ENCODE measurements around the gene ORAI3.

The ORAI3 gene

DNA sequence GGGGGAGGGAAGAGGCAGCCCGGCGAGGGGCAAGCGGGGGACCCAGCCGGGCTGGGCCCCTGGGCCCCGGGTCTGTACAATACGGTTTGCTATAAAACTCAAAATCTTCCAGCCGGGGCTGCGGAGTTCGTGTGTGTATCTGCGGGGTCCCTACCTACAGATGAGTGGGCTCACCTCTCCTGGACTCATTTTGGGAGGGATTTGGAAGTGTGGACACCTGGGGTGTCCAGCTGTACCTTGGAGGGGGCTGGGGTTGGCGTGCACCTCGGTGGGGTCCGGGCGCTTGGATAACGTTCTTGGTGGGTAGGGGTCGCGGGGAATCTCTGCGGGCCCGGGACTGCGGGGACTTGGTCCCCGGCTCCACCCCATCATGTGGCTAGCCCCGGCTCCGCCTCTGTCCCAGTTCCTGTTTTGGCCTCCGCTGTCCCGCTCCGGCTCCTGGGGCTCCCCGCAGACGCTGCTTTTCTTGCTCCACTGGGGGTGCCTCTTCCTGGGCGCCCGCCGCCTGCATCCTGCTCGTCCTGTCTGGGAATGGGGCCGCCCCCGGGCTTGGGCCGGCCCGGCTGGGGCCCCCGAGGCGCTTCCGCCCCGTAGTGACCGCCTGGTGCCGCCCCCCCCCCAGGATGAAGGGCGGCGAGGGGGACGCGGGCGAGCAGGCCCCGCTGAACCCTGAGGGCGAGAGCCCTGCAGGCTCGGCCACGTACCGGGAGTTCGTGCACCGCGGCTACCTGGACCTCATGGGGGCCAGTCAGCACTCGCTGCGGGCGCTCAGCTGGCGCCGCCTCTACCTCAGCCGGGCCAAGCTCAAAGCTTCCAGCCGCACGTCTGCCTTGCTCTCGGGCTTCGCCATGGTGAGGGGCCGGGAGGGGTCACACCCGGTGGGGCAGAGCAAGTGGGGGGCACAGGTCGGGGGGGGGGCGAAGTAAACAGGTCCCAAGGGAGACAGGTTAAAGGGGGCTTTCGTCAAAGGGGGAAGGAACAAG lies at the start of gene ORAI3:
Gene ORAI3 (plus strand): TSS at position 402 of the 983 bp plus-strand sequence. CDS start 222 bp downstream, at position 624.
- DNase-seq = peak; percentile 72

DNA sequence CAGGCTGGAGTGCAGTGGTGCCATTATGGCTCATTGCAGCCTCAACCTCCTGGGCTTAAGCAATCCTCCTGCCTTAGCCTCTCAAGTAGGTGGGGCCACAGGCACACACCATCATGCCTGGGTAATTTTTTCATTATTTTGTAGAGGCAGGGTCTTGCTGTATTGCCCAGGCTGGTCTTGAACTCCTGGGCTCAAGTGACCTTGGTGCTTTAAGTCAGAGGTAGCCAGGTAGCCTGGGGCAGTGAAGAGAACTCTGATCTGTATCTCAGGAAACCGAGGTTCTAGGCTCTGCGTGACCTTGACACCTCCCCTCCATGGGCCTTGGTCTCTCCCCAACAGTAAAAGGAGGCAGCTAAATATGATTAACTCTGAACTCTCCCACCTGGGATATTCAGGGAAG lies 49.1 kb upstream of the ORAI3 start:
- no peak for DNase-seq

DNA sequence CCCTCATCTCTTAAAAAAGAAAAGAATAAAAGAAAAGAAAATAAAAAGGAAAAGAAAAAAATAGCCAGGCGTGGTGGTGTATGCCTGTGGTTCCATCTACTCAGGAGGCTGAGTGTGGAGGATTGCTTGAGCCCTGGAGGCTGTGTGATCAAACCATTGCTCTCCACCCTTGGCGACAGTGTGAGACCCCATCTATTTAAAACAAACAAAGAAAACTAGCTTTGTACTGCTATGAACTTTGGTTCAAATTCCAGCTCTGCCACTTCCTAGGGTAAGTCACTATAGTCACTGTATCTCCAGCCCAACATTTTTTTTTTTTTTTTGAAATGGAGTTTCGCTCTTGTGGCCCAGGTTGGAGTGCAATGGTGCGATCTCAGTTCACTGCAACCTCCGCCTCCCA lies 48.3 kb upstream of the ORAI3 start:
- DNase-seq = no peak

DNA sequence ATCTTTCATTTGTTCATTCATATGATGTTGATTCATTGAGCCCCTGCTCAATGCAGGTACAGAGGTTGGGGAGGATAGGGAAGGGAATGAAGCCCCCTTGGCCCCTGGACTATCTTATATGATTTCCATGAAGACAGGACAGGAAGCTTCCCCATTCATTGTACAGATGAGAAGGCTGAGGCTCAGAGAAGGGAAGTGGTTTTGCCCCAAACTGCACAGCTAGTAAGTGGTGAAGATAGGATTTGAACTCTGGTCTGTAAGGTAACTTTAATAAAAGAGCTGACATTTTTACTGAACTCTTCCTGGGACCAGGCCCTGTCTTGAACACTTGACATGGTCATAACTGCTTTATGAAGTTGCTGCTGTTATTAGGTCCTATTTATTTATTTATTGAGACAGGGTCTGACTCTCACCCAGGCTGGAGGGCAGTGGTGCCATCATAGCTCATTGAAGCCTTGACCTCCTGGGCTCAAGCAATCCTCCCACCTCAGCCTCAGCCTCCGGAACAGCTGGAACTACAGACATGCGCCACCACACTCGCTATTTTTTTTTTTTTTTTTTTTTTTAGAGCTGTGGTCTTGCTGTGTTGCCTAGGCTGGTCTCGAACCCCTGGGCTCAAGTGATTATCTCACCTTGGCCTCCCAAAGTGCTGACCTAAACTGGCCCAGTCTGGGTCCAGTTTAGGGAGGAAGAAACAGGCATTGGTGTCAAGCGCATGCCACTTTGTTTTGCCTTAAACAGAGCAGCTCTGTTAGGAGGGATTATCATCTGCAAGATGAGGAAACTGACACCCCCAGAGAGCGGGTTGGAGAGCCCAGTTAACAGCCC lies 47.5 kb upstream of the ORAI3 start:
- DNase-seq = no peak

DNA sequence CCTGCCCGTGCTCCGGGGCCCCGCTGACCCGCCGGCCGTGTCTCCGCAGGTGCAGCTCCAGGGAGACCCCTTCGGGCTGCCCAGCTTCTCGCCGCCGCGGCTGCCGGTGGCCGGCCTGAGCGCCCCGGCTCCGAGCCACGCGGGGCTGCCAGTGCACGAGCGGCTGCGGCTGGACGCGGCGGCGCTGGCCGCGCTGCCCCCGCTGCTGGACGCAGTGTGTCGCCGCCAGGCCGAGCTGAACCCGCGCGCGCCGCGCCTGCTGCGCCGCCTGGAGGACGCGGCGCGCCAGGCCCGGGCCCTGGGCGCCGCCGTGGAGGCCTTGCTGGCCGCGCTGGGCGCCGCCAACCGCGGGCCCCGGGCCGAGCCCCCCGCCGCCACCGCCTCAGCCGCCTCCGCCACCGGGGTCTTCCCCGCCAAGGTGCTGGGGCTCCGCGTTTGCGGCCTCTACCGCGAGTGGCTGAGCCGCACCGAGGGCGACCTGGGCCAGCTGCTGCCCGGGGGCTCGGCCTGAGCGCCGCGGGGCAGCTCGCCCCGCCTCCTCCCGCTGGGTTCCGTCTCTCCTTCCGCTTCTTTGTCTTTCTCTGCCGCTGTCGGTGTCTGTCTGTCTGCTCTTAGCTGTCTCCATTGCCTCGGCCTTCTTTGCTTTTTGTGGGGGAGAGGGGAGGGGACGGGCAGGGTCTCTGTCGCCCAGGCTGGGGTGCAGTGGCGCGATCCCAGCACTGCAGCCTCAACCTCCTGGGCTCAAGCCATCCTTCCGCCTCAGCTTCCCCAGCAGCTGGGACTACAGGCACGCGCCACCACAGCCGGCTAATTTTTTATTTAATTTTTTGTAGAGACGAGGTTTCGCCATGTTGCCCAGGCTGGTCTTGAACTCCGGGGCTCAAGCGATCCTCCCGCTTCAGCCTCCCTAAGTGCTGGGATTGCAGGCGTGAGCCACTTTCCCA lies 46.6 kb upstream of the ORAI3 start:
- peak; percentile 83 for DNase-seq

DNA sequence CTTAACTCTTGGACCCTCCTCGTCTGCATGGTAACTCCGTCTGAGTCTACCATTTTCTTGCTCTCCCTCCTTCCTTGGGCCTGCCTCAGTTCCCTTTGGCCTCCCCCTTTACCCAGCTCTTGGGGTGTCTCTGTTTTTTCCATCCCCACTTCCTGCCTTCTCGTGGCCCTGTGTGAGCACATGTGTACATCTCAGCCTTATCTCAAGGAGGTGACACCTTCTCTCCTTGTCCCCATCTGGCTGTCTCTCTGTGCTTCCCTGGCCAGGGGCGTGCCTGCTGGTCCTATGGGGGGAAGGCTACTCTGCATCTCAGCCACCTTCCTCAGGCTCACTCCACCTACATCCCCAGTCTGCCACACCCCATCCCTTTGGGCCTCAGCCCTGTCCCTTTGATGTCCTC lies 45.9 kb upstream of the ORAI3 start:
- no peak for DNase-seq

DNA sequence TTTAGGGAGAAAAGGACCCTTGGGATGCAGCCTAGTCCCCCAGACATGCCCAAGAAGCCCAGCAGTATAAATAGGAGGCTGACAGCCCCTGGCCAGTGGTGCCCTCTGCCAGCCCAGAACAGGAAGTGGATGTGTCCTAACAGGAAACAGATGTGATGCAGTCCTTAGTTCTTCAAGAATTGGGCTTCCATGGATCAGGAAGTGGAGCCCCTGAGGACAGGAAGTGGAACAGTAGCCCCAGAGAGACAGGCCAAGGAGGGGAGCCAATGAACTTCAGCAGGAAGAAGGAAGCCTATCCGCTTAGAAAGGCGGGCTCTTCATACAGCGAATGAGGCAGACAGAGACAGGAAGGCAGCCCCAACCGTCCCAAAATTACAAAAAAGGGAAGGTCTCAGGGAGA lies 45.3 kb upstream of the ORAI3 start:
- peak; percentile 48 for DNase-seq

DNA sequence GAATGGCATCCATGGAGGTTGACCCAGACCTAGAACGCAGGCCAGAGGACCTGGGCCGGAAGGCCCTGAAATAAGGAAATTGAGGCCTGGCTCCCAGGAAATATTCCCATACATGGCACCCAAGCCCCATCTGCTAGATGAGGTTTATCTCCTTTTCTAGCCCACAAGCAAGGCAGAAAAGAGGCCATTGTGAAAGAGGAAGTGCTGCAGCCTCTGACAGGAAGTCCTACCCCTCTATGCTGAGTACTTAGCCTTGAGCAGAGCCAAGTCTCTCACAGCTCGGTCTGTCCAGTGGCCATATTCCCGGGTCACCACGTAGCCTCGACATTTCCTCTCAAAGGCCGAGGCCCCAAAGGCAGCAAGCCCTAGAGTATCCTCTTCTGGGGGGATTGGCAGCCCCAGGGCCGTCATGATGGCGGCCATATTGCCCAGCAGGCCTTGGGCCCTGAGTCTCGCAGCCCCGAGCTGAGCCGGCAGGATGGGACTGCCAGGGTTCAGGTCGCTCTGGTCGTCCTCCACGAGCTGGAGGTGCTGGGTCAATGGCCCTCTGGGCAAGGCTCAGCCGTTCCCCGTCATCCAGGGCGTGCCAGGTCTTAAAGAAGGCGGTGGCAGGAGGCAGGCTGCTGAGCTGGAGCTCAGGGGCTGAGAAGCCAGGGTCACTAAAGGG lies 44.6 kb upstream of the ORAI3 start:
- no peak for DNase-seq

DNA sequence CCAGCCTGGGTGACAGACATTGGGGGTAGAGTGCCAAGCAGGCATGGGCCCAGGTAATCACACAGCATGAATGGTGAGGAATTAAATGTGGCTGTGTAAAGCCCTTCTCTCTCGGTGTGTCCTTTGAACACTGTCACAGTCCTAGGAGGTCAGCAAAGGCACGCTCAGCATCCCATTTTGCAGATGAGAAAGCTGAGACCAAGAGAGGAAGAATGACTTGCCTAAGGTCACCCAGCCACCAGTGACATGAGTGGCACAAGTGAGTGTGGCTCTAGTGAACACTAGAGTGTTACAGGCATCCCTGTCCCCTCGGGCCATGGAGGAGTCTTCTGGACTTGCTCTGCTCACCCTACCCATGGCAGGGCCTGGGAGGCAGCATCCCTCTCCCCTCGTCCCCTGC lies 41.8 kb upstream of the ORAI3 start:
- no peak for DNase-seq

DNA sequence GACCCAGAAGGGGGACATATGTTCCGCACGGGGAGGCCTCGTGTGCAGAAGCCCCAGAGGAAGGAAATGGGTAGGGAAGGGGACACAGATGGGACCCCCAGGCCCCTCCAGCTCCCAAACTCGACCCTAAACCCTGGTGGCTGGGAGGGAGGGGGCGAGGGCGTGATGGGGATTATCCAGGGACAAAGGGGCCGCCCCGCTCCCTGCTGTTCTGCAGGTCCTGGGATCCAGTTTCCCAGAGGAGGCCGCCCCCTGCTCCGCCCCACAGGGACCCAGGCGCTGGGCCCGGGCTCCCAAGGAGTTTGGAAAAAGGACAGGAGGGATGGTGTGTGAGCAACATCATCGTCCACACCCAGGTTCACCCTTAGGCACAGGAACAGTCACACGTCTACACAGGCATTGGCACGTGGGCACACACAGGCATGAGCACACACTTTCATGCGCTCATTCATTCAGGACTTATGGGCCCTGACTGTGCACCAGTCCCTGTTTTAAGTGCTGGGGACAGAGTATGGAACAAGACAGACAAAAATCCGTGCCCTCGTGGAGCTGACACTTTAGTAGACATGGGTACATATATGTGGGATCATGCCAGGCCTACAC lies 38.3 kb upstream of the ORAI3 start:
- DNase-seq = no peak

DNA sequence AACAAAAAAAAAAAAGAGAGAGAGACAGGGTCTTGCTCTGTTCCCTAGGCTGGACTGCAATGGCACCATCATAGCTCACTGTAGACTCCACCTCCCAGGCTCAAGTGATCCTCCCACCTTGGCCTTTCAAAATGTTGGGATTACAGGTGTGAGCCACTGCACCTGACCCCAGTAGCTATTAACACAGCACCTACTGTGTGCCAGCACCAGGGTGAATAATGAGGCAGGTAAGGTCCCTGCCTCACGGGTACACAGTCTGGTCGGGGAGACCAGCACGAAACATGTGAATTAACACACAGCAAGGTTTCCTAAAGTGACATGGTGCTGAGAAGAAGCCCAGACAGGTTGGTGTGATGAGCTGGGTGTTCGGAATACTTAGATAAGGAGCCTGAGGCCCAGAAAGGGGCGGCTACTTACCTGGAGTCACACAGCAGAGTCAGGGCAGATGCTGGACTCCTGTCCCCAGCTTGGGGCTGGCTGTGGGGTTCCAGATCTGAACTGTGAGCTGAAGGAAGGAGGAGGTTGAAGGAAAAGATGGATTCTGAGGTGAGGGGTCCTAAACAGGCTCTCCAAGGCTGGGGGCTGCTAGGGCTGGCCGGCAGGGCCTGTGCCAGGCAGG lies 36.0 kb upstream of the ORAI3 start:
- DNase-seq = no peak

DNA sequence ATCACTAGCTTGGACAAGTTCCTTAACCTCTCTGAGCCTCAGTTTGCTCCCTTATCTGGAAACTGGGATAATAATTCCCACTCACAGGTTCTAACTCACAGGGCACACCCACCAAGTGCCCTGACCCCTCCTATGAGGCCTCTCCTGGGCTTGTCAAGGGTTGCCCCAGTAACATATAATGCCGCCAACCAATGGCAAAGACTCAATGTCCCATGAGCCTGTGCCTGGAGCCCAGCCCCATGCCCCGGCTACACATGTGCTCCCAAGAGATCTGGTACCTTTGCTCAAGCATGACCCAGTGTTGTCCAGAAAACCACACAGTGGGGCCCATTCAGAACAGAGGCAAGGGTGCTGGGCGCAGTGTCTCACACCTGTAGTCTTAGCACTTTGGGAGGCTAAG lies 34.0 kb upstream of the ORAI3 start:
- no peak for DNase-seq

DNA sequence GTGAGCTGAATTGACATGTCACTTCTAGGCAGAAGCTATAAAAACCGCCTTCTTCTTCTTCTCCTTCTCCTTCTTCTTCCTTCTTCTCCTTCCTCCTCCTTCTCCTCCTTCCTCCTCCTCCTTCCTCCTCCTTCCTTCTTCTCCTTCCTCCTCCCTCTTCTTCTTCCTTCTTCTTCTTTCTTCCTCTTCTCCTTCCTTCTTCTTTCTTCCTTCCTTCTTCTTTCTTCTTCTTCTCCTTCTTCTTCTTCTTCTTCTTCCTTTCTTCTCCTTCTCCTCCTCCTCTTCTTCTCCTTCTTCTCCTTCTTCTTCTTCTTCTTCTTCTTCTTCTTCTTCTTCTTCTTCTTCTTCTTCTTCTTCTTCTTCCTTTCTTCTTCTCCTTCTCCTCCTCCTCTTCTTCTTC lies 30.3 kb upstream of the ORAI3 start:
- no peak for DNase-seq

DNA sequence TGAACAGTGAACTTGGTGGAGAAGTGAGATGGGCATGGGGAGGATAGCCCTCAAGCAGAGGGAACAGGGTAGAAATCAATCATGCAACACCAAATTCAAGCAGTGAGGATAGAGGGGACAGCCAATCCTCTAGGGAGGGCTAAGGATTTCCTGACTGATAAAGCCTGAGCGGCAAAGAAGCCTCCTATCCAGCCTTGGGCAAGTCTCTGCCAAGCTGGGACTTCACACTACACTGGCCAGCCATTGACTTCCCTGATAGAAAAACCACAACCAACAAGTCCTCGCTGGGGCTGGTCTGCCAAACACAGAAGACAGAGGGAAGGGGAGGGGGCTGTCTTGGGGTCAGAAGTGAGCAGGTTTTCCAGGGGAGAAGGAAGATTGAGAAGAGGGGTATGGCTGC lies 28.0 kb upstream of the ORAI3 start:
- no peak for DNase-seq

DNA sequence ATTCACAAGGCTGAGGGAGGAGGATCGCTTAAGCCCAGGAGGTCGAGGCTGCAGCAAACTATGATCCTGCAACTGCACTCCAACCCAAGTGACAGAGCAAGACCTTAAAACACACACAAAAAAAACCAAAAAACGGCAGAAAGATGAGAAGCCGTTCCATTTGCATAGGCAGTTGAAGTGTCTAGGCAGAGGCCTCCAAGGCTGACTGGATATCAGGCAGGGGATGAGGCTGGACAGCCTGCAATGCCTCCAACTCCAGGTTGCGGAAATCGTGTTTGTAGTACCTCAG lies 27.5 kb upstream of the ORAI3 start:
- no peak for DNase-seq

DNA sequence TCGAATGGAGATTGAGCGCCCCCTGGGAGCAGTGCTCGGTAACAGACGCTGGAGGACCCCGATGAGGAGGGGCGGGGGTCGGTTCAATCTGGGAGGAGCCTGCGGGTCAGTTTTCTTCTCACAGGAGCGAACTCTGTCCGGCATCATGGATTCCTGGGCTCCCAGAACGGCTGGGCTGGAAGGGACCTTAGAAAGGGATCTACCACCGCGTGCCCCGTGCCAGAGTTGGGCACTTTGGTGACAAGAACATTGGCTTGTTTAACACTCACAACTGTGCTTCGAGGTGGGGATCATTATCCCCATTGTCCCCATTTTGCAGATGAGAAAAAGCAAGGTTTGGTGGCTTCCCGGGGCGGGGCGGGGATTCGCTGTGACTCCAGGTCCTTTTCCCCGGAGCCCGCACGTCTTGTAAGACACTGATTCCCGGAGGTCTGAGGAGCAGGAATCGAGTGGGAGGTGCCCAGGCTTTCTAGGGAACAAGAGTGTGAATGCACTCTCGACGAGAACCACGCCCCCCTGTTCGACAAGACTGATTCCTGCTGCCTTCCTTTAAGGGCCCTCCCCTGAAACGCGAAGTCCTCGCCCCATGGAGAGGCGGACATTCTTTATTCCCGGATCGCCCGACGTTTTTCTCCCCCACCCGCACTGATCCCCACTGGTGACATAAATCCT lies 27.0 kb upstream of the ORAI3 start:
- peak; percentile 95 for DNase-seq

DNA sequence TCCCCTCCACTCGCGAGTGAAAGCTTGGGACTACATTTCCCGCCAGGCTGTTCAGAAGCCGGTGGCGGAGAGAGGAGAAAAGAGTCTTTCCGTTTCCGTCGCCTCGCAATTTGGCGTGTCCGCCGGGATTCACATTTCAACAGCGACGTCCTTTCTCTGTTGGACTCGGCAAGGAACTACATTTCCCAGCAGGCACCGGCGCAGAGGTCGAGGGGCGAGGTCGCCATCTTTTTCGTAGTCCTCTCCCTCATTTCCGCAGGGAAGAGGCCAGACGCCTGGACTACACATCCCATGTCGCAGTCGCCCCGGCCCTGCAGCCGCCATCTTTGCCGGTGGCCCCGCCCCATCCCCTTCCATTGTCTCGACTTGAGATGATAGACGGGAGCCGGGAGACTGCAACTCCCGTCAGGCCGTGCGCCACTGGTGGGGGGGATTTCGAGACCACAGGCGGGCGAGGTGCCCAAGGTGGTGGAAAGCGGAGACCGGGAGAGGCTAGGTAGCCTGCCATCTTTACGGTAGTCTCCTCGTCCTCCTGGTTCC lies 26.4 kb upstream of the ORAI3 start:
- DNase-seq = peak; percentile 100

DNA sequence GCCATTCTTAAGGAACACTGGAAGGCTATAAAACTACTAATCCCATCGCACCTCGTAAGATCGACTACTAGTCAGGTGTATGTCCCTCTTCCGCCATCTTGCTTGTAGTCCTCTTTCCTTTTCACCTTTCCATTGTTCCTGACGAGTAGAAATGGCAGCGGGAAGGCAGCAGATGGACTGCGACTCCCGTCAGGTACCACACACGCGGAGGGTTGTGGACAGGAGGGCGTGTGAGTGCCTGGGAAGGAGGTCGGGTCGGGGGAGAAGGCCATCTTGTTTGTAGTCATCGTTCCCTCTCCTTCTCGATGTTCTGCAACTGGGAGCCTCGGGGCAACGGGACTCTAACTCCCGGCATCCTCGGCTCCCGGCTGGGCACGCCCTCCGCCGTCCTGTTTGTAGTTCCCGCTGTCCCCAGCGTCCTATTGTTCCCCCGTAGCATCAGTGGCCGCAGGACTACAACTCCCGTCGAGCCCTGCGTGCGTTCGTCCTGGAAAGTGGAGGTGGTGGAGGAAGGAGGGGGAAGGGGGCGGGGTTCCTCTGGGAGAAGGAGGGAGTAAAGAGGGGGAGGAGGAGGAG lies 25.8 kb upstream of the ORAI3 start:
- DNase-seq = peak; percentile 100

DNA sequence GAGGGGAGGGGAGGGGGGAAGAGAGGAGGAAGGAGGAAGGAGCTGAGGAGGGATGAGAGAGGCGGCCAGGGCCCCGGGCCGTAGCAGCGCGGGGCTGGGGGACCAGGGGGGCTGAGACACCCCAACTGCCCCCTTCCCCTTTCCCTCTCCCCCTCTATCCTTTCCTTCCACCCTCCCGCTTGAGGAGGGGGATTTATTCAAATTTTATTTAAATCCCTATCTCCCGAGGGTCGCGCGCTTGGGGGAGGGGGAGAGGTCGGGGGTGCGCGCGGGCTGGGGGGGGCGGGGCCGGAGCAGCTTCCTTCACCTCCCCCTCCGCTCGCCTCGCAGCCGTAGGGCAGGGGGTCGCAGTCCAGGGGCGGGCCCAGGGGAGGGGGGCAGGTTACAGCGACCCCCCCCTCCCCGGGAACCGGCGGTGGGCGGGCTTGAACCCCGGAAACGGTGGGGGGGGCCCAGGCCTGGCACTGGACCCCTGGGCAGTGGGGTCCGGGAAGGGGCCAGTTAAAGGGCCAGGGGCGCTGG lies 25.3 kb upstream of the ORAI3 start, which contains the start of gene FBXL19:
Gene FBXL19 (plus strand): TSS at position 19 of the 522 bp plus-strand sequence. CDS start 2,183 bp downstream, outside the sequence.
- no peak for DNase-seq
